ENCODE data around the gene CD22.

CD22 gene

DNA sequence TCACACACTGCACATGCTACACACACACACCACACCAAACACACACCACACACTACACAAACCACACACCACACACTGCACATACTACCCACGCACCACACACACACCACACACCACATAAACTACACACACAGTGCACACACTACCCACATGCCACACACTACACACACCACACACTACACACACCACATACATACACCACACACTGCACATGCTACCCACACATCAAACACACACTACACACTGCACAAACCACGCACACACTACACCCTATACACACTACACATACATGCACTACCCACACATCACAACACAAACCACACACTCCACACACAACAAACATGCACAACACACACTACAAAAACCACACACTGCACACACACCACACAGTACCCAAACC, 31.1 kb upstream of the CD22 start:
- no peak overlapping the region for H3K27ac ChIP-seq
- TF ChIP-seq, protein P1, sequence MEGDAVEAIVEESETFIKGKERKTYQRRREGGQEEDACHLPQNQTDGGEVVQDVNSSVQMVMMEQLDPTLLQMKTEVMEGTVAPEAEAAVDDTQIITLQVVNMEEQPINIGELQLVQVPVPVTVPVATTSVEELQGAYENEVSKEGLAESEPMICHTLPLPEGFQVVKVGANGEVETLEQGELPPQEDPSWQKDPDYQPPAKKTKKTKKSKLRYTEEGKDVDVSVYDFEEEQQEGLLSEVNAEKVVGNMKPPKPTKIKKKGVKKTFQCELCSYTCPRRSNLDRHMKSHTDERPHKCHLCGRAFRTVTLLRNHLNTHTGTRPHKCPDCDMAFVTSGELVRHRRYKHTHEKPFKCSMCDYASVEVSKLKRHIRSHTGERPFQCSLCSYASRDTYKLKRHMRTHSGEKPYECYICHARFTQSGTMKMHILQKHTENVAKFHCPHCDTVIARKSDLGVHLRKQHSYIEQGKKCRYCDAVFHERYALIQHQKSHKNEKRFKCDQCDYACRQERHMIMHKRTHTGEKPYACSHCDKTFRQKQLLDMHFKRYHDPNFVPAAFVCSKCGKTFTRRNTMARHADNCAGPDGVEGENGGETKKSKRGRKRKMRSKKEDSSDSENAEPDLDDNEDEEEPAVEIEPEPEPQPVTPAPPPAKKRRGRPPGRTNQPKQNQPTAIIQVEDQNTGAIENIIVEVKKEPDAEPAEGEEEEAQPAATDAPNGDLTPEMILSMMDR (conservative IDR thresholded peaks at IDR 0.05): no peak

DNA sequence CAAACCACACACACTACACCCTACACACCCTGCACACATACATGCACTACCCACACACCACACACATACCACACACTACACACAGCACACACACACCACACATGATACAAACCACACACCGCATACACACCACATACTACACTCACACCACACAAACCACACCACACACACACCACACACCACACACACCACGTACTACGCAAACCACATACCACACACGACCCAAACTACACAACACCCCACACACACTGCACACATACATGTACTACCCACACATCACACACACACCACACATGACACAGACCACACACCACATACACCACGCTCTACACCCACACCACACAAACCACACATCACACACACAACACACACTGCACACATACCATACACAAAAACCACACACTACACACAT, 30.4 kb upstream of the CD22 start:
- no peak overlapping the region for H3K27ac ChIP-seq
- TF ChIP-seq, protein P1 (conservative IDR thresholded peaks at IDR 0.05): no peak

DNA sequence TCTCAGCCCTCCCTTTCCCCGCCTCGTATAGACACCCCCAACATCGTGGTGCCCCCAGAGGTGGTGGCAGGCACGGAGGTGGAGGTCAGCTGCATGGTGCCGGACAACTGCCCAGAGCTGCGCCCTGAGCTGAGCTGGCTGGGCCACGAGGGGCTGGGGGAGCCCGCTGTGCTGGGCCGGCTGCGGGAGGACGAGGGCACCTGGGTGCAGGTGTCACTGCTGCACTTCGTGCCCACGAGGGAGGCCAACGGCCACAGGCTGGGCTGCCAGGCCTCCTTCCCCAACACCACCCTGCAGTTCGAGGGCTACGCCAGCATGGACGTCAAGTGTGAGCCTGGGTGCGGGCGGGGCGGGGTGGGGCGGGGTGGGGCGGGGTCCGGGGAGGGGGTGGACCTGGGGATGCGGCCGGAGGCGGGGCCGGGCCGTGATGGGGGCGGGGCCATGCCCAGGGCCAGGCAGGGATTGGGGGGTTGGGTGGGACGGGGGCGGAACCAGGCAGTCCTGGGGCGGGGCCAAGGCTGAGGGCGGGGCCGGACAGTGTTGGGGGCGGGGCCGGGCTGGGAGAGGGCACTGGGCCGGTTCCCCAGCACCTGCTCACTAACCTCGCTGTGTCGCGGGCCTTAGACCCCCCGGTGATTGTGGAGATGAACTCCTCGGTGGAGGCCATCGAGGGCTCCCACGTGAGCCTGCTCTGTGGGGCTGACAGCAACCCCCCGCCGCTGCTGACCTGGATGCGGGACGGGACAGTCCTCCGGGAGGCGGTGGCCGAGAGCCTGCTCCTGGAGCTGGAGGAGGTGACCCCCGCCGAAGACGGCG, 29.3 kb upstream of the CD22 start:
- TF ChIP-seq, protein P1 (conservative IDR thresholded peaks at IDR 0.05): no peak
- no peak overlapping the region for H3K27ac ChIP-seq

DNA sequence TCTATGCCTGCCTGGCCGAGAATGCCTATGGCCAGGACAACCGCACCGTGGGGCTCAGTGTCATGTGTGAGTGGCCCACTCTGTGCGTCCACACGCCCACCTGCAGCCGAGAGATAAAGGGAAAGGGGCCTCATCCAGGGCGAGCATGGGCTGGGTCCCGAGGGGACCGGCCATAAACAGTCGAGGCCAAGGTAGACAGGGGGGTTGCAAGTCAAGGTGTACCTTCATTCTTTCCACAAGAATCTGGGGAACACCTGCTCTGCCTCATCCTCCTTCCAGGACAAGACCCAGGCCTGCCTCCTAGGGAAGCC, 28.7 kb upstream of the CD22 start:
- no peak overlapping the region for H3K27ac ChIP-seq
- TF ChIP-seq, protein P1 (conservative IDR thresholded peaks at IDR 0.05): no peak

DNA sequence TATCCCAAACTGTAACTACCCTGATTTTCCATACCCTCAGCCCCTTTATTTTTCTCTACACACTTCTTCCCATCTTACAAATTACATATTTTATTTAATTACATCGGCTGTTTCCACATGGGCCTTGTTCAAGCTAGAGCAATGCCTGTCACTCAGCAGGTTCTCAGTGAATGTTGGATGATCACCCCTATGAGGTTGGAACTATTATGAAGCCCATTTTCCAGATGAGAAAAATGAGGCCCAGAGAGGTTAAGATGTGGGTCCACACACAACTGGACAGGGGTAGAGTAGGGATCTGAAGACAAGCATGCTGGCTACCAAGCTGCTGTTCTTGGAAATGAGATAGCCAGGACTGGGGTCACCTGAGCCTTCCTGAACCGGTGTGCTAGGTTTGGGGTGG, 27.0 kb upstream of the CD22 start:
- TF ChIP-seq, protein P1 (conservative IDR thresholded peaks at IDR 0.05): no peak

DNA sequence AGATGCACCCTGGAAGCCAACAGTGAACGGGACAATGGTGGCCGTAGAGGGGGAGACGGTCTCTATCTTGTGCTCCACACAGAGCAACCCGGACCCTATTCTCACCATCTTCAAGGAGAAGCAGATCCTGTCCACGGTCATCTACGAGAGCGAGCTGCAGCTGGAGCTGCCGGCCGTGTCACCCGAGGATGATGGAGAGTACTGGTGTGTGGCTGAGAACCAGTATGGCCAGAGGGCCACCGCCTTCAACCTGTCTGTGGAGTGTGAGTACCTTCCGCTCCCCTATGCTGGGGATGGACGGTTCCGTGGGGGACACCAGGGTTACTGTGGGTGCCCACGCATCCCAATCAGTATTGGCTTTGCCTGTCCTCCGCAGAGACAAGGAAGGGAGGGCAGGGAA, 26.5 kb upstream of the CD22 start:
- TF ChIP-seq, protein P1 (conservative IDR thresholded peaks at IDR 0.05): no peak
- no peak overlapping the region for H3K27ac ChIP-seq

More for the DNA sequence above, 27.0 kb upstream of the CD22 start:
- H3K27ac ChIP-seq: no peak overlapping the region

DNA sequence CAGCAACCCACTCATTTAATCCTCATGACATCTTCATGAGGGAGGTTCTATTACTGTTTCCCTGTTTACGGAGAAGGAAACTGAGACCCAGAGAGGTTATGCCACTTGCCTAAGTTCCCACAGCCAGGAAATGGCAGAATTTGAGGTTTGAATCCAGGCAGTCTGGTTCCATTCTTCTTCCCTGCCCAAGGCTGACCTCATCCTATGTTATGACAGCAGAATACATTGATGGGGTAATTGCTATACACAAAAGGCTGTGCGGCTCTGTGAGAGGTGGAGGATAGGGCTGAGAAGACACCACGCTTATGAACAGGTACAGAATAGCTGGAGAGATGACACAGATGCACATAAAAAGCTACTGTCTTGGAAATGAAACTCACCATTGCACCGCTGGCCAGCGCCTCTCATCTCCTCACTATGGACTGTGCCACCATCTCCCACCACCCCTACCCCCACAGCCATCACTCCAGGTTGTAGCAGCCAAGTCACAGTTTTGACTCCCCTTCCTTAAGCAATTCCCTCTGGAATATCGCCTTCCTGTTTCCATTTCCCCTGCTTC, 25.6 kb upstream of the CD22 start:
- no peak overlapping the region for H3K27ac ChIP-seq
- TF ChIP-seq, protein P1 (conservative IDR thresholded peaks at IDR 0.05): no peak
